K562 (cell line): ENCODE measurements around the gene RESP18. TPM values are rescaled to one million over a fixed set of nuclear protein-coding genes. Genes with fewer than 3 reads are reported as not detected.

Experiments
- ATF4 ChIP-seq: fragments of 450-650 bp; formaldehyde crosslinking; IDR thresholded peaks from 2 replicates; pipeline ENCODE4 v1.4.0; 2022; ENCODE audit warnings: mild to moderate bottlenecking, moderate library complexity
- CTCF ChIP-seq, 3 experiments: IDR thresholded peaks in 2 of 3; conservative IDR thresholded peaks in 1 of 3; 2 replicates each; pipeline ENCODE4 v1.5.1; 2011 to 2012; ENCODE audit warnings: low read length in 3 of 3, mild to moderate bottlenecking in 3 of 3, control low read depth in 2 of 3, improper control_type of control experiment in 1 of 3, inconsistent platforms in 1 of 3, low read depth in 1 of 3, mixed read lengths in 1 of 3, moderate library complexity in 1 of 3; ENCODE audit not compliant: insufficient read depth in 2 of 3
- FOXO4 ChIP-seq: fragments of 450-650 bp; formaldehyde crosslinking; IDR thresholded peaks from 2 replicates; pipeline ENCODE4 v1.4.0; 2020; ENCODE audit warnings: mild to moderate bottlenecking, moderate library complexity
- NELFE ChIP-seq: IDR thresholded peaks from 2 replicates; pipeline ENCODE4 v1.6.1; 2011; ENCODE audit warnings: mild to moderate bottlenecking; ENCODE audit not compliant: insufficient read depth, insufficient read length
- NEUROD1 ChIP-seq: fragments of 150-350 bp; IDR thresholded peaks from 2 replicates; pipeline ENCODE4 v1.6.1; 2014; ENCODE audit warnings: borderline replicate concordance, low read length, low read depth; ENCODE audit not compliant: partially characterized antibody
- REST ChIP-seq, 2 experiments: fragments of 450-650 bp; formaldehyde crosslinking in 1 of 2; IDR thresholded peaks; 2 replicates each; pipeline versions ENCODE4 v1.4.0 to v1.6.1; 2014 to 2020; ENCODE audit warnings: mild to moderate bottlenecking in 2 of 2, borderline replicate concordance in 1 of 2, low read depth in 1 of 2
- ZFP1 ChIP-seq: fragments of 450-650 bp; formaldehyde crosslinking; IDR thresholded peaks from 2 replicates; pipeline ENCODE4 v1.4.0; 2020; ENCODE audit warnings: mild to moderate bottlenecking, mixed read lengths
- ZNF512 ChIP-seq: IDR thresholded peaks from 2 replicates; pipeline ENCODE4 v1.6.1; 2016; ENCODE audit warnings: missing genetic modification characterization, missing compliant biosample characterization
- ZSCAN32 ChIP-seq: fragments of 450-650 bp; formaldehyde crosslinking; IDR thresholded peaks from 2 replicates; pipeline ENCODE4 v1.4.0; 2020; ENCODE audit warnings: mild to moderate bottlenecking, moderate library complexity
- polyA plus RNA-seq, 8 experiments: library from polyadenylated mRNA; depleted of rRNA in 4 of 8; stranded (reverse) in 5 of 8; unstranded in 3 of 8; fragments of >200 nt; fragmentation: Nextera tagmentation in 2 of 8; fragmentation: Illumina TruSeq in 1 of 8; extraction: Ambion mirVana in 2 of 8; extraction: Trizol in 1 of 8; gene quantifications; 2 replicates each; pipeline versions ENCODE4 v1.2.1 to v1.2.3, GENCODE V29; 2011 to 2014; ENCODE audit warnings: inconsistent platforms in 1 of 8, missing spikeins in 1 of 8
- total RNA-seq, 7 experiments: library from RNA; depleted of rRNA in 6 of 7; stranded (reverse); fragments of >200 nt in 6 of 7; fragmentation: Illumina TruSeq in 2 of 7; extraction: Trizol in 2 of 7; gene quantifications; 2 replicates each; pipeline versions ENCODE4 v1.2.1 to v1.2.3, GENCODE V29; 2011 to 2021; ENCODE audit warnings: low replicate concordance in 1 of 7

RESP18 gene
- total and polyA plus RNA-seq, 9 of the 15 experiments (the other 6 are each of a cell fraction or from before 2014, with no cell fraction given), result not detected

- no peak for TF ChIP-seq FOXO4
- 0 out of 6 replicates have a peak, but pooled peaks of 1 of the 3 experiments have one; percentile 9 for TF ChIP-seq CTCF (IDR thresholded peaks at IDR 0.05 in 2 of 3, conservative IDR thresholded peaks at IDR 0.05 in 1 of 3; ENCODE audit: insufficient read depth in 2 of 3, low read depth in 1 of 3, low read length in 3 of 3)
- no peak for TF ChIP-seq ZSCAN32 (CRISPR knock-in tag)
- no peak for TF ChIP-seq ATF4 (CRISPR knock-in tag)
- TF ChIP-seq NELFE, result no peak
- no peak for TF ChIP-seq ZFP1 (CRISPR knock-in tag)
- no peak for TF ChIP-seq REST (IDR thresholded peaks at IDR 0.05; ENCODE audit: borderline replicate concordance)
- no peak for TF ChIP-seq REST (CRISPR knock-in tag; IDR thresholded peaks at IDR 0.05; ENCODE audit: low read depth)
- TF ChIP-seq NEUROD1, result no peak
- no peak for TF ChIP-seq ZNF512 (tag)
Observed at GRCh38 chr2:219279916-219280516, 52.5 kb downstream of the RESP18 start (continued).
